Hematopoietic multipotent progenitor cell treated with erythropoietin and hydrocortisone succinate and interleukin-3 and kit ligand, for 17 days (in vitro differentiated cells): ENCODE measurements around the gene JAZF1.
"Not testable (repeated sequence)": the region's sequence is repeated elsewhere in the genome, so short reads cannot be mapped to it uniquely, and the experiment has no call there.

Experiments
- DNase-seq: peaks from one replicate; pipeline ENCODE4 v3.0.0-alpha.2; 2015; ENCODE audit warnings: low spot score

JAZF1 gene

DNA sequence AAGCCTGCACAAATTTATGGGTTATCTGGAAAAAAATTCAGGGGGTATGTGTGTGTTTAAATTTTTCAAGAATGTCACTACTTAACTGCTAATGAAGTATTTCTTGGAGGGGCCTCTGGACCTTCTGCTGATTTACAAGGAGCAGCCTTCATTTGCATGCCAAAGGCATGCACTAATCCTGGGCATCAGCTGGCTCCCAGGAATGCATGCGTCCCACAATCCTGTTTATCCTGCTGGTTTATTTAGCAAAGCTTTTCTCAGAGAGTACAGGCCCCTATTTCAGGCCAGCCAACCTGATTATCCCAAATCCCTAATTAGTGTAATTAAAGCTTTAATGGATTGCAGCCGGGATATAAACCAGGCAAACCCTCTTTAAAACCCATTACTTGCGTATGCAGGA lies 270.3 kb downstream of the JAZF1 start:
- no peak for DNase-seq

DNA sequence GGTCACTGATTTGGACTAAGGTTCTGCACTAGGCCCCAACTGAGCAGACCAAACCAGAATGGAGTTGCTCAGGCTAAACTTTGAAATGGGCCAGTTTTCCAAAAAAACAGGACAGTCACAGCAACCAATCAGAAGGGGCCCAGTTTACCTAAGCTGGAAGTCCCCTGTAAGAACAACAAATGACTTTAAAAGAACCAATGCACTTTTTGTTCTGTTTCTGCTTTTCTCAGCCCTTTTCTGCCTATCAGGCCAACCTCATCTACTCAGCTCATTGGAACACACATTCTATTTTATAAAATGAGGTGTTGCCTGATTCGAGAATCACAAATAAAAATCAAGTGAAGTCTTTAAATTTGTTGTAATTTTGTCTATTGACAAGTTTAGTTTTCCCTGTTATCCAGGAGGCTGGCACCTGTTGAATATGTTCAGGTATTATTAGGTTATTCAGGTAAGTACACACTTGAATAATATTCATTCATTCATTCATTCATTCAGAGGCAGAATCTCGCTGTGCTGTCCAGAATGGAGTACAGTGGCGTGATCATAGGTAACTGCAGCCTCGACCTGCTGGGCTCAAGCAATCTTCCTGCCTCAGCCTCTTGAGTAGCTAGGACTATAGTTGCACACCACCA lies 271.9 kb downstream of the JAZF1 start:
- no peak for DNase-seq

DNA sequence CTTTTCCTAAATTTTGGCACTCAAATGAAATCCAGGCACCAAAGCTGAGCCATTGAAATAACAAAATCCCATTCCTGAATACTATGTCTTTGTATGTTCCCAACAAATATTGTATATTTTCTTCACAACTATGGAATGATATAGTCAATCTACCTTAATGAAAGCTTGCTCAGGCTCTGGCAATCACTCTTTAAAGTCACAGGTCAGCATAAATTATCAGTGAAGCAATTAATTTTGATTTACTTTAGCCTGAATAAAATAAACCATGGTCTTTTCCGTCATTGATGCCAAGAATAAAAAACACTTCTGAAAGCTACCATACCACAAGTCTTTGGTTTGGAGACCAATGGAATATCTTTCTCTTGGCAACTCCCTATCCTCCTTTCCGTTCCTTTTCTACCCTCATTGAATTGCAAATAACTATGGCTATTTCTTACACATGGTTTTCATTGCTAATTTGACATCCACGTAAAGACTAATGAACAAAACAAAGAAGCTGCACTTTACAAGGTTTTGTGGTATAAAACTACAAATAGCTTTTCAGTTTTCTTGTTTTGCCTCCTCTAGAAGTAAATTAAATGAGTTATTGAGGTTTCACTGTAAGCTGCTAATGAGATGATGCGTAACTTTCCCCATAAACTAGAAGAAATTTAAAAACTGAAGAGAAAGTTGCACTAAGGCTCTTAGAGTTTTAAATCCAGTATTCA lies 274.1 kb downstream of the JAZF1 start:
- DNase-seq: no peak

DNA sequence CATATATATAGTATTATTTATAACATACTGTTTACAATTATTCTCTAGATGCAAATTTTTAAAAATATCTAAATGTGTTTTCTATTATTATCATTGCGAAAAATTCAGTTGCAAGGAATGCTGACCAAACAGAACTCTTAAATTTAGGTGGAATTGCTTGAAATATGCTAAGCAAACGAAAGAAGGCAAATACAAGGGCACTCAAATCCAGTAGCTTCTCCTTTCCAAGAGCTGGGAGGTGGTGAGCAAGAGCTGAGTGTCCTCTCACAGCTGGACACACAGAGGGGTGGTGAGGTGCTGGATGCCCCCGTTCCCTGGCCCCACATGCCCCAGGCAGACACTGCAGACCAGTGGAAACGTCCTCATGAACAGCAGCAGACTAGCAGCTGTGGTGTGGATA lies 274.6 kb downstream of the JAZF1 start:
- DNase-seq: no peak

DNA sequence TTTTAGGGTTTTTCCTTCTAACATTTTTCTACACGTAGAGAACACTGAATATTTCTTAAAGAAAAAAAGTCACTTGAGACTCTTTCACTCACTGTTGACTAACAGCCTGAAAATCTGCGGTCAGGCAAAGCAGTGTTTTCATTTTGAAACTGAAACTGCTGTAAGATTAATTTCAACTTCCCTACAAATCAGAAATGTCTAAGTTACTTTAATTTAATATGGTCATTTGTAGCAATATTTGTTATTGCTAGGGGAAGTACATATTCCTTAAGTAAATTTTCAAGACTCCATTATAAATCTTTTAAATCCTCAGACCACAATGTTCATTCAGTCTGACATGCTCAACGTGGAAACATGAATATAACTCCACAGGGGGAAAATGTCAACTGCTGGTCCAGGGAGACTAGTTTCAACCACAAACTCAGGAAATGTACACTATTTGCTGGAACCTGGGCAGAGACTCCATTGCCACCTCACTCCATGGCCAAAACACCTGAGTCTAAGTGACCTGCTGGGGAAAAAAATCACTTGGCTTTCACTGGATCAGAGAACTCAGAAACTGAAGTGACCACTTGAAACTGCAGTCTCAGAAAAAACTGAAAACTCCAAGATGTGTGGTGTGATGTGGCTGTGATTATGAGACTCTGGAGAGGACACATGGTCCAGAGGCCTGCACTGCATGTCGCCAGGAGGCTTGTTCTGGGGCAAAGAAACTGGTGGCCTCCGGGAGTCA lies 279.4 kb downstream of the JAZF1 start:
- DNase-seq: no peak

DNA sequence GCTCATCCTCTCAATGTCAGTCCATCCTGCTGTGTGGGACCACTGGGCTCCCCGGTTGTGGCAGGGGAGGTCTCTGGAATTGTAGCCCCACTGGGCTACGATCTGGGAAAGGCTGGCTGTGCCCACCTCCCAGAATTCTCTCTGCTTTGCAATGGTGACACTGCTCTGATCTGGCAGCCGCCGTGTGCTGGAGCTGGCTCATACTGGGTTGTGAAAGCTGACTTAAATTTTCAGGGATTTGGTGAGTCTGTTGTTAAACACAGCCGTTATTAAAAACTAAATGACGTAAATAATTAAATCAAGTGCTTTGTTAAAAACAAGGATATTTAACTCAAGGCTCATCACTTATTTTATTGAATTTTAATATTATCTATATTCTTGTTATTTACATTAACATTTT lies 280.6 kb downstream of the JAZF1 start:
- DNase-seq: no peak

DNA sequence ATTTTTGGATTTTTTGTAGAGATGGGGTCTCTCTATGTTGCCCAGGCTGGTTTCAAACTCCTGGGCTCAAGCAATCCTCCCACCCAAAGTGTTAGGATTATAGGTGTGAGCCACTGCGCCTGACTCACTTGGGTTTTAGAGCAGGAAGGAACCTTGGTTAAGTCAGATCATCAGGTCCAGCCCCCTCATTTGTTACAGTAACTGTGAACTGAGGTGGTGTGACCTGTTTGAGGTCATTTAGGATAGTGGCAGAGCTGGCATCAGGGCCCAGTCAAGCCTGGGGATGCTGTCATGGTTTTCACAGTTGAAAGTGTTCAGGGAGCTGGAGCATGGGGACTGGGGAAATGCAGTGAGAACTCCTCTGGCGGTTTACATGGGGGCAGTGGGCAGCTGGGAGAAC lies 281.0 kb downstream of the JAZF1 start:
- DNase-seq: no peak

DNA sequence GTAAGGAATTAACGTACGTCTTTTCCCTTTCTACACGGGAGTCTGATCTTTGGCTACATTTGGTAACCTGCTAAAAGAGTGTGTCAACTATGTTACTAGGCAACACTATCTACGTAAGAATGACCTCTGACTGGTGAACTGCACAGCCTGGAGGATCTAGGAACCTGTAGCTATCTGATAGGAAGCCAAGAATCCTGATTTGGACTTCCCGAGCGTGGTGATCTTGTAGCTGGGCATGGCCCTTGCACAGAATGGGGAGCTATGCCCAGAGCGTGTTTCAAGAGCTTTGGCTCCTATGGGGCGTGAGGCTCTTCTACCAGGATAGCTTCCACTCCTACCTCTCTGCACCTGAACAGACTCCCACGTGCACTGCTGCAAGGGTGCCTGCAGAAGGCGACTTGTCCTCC lies 283.2 kb downstream of the JAZF1 start:
- no peak for DNase-seq

DNA sequence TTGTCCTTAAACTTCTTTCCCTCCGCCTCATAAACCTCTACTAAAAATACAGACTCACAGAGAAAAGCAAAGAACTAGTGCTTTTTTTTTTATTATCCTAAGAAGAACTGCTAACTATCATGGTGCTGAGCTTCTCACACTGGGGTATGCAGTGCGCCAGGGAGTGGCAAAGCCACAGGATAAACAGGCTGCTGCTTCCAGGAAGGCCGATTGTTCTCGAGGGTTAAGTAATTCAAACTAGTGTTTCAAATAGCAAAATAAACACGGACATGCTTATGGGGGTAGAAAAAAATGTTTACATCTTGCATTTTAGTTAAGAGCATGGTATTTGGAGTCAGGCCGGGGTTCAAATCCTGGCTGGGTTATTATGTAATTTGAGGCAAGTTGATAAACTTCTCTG lies 283.6 kb downstream of the JAZF1 start:
- DNase-seq: no peak

DNA sequence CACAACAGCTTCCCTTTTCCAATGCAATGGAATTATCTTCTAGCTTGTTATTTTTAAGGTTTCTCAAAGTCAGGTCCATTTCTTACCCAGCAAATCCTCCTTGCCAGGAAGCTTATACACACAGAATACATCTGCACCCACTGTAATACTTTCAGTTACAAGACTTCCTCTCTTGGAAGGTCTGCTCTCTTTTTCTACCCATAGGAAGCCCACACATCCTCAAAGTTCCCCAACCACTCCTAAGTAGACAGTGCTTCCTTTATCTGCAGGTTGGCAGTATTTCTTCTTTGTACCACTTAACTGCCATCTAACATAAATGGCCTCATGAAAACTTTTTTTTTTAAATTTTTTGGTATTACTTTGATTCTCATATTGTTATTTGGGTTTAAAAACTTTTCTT lies 285.0 kb downstream of the JAZF1 start:
- no peak for DNase-seq

DNA sequence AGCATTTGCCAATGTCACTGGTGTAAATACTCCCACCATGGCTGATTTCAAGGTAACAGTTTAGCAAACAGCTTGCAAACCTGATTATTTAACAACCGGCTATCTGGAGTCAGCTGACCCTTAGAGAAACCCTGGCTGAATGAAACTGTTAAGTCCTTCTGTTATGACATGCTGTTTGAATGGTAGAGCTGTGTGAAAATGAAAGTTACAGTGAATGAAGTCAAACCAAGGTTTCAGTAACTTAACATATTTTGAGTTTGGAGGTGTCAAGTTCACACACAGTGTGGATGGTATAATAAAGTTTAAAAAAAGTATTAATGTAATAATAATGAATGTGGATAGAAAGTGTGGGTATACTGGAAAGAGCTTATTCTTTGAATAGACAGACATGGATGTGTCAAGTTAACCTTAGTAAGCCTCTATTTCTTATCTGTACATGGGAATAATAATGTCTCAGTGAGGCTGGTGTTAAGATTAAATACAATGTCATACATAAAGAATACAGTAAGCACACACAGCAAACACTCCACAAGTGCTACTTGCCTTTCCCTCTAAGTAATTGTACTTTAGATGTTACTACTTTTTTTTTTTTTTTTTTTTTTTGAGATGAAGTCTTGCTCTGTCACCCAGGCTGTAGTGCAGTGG lies 290.3 kb downstream of the JAZF1 start:
- DNase-seq: no peak

DNA sequence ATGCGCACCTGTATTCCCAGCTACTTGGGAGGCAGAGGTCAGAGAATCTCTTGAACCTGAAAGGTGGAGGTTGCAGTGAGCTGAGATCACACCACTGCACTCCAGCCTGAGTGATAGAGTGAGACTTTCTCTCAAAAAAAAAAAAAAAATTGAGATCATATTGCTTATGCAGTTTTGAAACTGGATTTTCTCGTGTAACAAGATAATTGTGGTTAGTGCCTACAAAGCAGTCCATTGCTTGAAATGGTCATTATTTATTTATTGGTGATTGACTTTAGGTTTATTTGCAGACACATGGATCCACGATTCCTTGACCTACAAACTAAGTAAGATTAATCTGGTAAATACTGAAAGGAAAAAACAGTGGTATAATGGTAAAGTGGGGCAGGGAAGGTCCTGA lies 290.8 kb downstream of the JAZF1 start:
- DNase-seq: no peak

DNA sequence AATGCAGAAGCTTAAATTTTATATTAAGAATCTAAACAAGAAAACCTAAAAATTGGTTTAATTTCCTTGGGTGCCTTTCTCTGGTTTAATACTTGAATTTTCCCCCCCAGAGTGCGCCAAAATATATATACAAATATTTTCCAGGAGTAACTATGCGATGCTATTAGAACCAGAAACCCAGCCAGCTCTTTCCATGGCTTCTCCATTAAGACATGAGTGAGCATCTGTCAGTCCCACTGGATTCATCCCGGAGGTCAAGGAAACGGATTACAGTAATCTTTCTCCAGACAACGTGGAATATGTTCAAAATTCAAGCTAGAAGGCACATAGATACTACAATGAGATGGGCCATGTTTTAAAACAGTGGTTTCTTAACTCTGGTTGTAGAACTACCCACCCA lies 291.9 kb downstream of the JAZF1 start:
- no peak for DNase-seq

DNA sequence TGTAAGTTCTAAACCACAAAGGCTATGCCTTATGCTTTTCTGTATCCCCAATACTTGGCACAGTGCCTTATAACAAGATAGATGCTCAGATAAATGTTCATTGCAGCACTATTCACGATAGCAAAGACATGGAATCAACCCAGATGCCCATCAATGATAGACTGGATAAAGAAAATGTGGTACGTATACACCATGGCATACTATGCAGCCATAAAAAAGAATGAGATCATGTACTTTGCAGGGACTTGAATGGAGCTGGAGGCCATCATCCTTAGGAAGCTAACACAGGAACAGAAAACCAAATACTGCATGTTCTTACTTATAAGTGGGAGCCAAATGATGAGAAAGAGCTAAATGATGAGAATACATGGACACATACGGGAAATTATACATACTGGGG lies 293.9 kb downstream of the JAZF1 start:
- DNase-seq: not testable (repeated sequence)

DNA sequence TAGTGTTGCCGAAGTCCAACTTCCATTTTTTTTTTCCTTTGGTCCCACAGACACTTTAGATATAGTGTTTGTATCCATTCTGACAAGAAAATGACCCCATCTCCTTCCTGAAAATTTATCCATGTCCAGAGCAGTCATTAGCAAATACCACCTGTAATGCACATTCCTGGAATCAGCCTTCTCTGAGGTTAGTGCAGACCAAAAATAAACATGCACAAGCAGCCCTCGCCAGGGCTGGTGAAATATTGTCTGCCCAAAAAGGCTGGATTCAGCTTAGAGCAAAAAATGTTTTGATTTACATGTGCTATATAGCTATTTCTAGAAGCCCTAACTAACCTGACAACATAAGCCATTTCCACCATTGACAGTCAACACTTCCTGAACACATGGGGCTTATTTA lies 294.9 kb downstream of the JAZF1 start:
- no peak for DNase-seq

DNA sequence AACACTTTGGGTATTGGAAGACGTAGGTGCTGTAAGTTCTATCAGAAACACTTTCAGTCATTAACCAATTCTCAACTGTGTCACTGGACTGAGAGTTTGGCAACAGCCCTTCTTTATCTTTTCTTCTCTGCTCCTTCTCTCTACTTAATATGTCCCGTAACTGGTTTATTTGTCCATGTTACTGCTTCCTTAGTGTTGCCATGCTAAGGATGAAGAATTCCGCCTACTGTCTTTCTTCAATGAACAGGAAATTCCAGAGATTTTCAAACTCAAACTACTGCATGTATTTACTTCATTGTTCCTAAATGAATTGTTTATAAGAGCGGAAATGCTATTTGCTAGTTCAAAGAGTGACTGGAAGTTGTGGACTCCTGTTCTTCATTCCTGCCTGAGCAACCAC lies 296.9 kb downstream of the JAZF1 start:
- DNase-seq: no peak

DNA sequence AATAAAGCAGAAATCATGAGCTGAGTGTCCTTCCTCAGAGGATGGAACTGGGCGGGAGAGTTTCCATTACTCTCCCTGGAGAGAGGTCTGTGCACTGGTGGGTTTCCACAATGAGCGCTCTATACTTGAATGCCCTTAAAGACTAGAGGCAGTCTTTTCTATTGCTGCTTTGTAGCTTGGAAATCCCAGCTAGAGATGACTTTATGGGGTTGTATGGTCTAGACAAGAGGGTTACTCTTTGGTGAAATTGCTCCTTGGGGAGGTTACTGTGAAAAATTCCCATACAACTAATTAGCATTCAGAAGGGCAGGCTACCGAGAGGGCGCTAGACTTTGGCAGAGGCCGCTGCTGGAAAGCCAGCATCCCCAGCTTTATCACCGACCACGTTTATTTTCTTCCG lies 303.8 kb downstream of the JAZF1 start:
- DNase-seq: no peak

DNA sequence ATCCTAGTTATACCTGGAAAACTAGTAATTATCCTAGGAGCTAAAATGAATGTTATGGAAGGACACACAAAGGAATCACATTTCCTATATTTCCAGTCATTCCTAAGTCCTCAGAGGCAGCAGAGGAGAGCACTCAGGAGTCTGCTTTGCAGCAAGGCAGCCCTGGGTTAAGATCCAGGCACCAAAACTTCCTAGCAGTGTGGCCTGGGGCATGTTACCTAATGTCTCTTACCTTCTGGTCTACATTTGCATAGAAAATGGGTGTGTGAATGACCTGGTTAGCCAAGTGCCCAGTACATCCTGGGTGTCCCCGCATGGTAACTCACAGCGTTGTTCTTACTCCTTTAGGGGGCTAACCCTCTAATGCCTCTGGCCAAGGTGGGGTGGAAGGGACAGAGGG lies 304.8 kb downstream of the JAZF1 start:
- DNase-seq: no peak

DNA sequence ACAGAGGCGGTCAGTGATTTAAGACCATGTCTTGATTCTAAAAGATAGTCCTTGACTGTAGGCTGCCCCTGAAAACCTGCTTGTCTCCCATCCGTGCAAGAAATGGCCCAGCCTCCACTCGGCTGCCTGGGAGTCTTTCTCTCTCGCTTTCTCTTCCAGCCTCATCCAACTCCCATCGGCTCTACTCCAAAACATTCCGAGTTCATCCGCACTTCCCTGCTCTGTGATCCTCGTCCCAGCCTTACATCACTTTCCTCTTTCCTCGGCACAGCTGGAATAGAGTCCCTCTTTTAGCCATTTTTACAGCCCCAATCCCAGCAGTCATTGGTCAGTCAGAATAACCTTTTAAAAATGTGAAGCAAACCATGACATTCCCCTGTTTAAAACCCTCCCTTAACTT lies 305.5 kb downstream of the JAZF1 start:
- DNase-seq: no peak

DNA sequence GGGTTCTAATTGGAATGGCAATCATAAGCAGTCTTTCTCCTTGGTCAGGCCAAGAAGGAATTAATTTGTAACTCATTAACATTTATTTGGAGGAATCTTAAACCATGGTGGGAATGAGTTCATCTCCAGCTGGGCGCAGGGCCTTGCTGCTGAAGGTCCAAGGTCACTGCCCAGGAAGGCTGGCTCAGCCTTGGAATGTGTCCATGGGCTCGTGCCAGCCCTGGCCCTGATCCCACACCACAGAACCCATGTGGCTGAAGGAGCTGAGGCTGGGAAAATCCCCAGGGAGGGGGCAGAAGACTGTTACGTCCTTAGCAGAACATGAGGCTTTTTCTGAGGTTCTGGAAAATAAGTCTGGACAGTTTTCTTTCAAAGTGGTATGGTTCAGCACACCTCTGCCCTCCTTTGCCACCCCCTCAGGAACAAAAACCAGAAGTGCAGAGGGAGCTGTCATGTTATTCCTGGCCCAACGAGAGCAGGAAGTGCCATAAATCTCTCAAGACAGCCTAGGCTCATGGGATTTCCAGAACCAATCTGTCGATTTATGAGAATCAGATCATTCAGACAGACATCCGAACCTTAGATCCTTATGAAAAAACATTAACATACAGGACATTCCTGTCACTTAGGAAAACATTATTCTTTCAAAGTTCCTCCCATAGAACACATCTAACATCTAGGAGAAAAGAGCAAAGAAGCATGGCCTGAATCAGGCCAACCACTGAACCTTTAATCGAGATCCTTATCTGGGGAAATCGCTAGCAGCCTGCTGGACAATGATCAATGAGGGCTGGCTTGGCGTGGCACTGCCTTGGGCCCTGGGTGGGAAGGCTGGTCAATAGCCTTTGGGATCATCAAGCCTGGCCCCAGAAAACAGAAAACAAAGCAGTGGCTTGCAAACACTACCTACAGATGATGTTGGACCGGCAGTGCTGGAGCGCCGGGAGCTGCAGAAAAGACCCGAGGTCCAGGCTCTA lies 306.3 kb downstream of the JAZF1 start:
- DNase-seq: no peak

DNA sequence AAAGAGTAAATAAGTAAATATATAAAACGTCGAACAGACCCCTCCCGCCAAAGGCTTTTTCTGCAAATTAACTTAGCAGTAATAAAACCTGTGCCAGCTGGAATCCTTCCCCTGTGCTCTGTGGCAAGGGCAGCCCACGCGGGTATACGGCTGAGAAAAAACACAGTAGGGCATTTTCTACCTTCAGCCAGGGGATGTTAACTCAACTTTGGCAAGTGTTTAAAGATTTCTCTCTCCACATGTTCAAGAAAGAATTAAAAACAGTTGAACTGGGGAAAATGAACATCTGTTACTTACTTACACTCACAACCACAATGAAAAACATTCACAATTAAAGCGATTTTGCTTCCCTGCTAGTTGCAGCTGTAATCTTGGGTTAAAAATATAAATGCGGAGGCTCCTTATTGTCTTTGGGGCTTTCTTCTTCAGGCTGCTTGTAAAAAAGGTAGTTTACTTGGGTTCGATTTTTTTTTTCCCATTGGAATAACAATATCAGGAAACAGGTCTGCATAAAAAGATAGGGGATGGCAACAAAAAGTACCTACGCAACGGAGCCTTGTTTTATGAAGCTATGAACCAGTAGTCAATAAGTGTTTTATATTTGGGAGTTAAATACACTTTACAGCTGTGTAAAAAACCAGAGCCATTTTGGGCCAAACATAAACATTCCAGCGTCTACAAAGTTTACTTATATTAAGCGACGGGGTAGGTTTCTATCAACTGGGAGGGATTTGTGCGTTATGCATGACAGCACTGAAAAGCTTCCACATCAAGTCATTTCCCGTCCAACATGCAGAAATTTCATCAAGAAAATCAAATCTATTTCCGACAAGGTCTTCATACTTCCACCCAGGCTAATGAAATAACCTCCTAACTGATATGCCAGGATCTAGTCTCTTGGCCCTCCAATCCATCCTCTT lies 308.0 kb downstream of the JAZF1 start:
- DNase-seq: no peak
